GM19452 (cell line): ENCODE data around the gene MYO18B.
"Not testable (repeated sequence)": the region's sequence is repeated elsewhere in the genome, so short reads cannot be mapped to it uniquely, and the experiment has no call there.

Experiments used
- ATAC-seq: cut with Tn5 transposase; IDR thresholded peaks from one replicate; pipeline ENCODE4 v1.9.1; 2021; ENCODE audit not compliant: unreplicated experiment

MYO18B gene

GRCh38 chr22:25970374-25970911 is 228.5 kb downstream of the MYO18B start:
- no peak for ATAC-seq

GRCh38 chr22:25970999-25971811 is 229.2 kb downstream of the MYO18B start:
- ATAC-seq, result no peak

GRCh38 chr22:25972397-25972796 is 230.4 kb downstream of the MYO18B start:
- no peak for ATAC-seq

- no peak for ATAC-seq
These were observed 234.4 kb downstream of the MYO18B start for GRCh38 chr22:25976356-25976755.

- ATAC-seq, result no peak
These were observed 238.0 kb downstream of the MYO18B start for GRCh38 chr22:25979968-25980367.

- not testable (repeated sequence) for ATAC-seq
These were observed 242.9 kb downstream of the MYO18B start for GRCh38 chr22:25984911-25985310.

- ATAC-seq, result no peak
These were observed 246.0 kb downstream of the MYO18B start for GRCh38 chr22:25987948-25988347.

- ATAC-seq, result no peak
These were observed 249.0 kb downstream of the MYO18B start for GRCh38 chr22:25990940-25991339.

- no peak for ATAC-seq
These were observed 250.3 kb downstream of the MYO18B start for GRCh38 chr22:25992331-25992730.

- ATAC-seq, result no peak
These were observed 254.7 kb downstream of the MYO18B start for GRCh38 chr22:25996669-25997068.

GRCh38 chr22:25997886-25998775 is 256.1 kb downstream of the MYO18B start:
- no peak for ATAC-seq

GRCh38 chr22:26002456-26002855 is 260.5 kb downstream of the MYO18B start:
- no peak for ATAC-seq

- no peak for ATAC-seq
These were observed 262.5 kb downstream of the MYO18B start for GRCh38 chr22:26004477-26004876.

GRCh38 chr22:26008587-26008986 is 266.6 kb downstream of the MYO18B start:
- no peak for ATAC-seq

- no peak for ATAC-seq
These were observed 274.9 kb downstream of the MYO18B start for GRCh38 chr22:26016916-26017315.

- no peak for ATAC-seq
These were observed 275.9 kb downstream of the MYO18B start for GRCh38 chr22:26017932-26018331.

- no peak for ATAC-seq
These were observed 277.6 kb downstream of the MYO18B start for GRCh38 chr22:26019596-26019995.

- ATAC-seq, result no peak
These were observed 279.5 kb downstream of the MYO18B start for GRCh38 chr22:26021516-26021915.

- ATAC-seq, result no peak
These were observed 281.3 kb downstream of the MYO18B start for GRCh38 chr22:26023104-26023775.

- no peak for ATAC-seq
These were observed 283.6 kb downstream of the MYO18B start for GRCh38 chr22:26025626-26026025.

GRCh38 chr22:26027341-26027740 is 285.4 kb downstream of the MYO18B start:
- no peak for ATAC-seq
